ENCODE measurements around the gene LRRTM4. TPM values are rescaled to one million over a fixed set of nuclear protein-coding genes. Genes with fewer than 3 reads are reported as not detected.

The LRRTM4 gene
- total and polyA plus RNA-seq, 2 experiments from 2014 or later = 4.5 to 15.4 TPM

- Mint-ChIP-seq H3K27me3 (ENCODE audit: insufficient read depth, low read depth, poor library complexity) (no peaks in the 10 kb centered on the region), H3K4me1 (peaks cover 4% of the 10 kb centered on the region; the same call in 2 of the 3 replicates), H3K27ac (no peak overlapping the region), H3K4me3 (no peak overlapping the region), H3K9me3 (no peaks in the 10 kb centered on the region), H3K36me3 (ENCODE audit: low read depth) (no peaks in the 10 kb centered on the region)
- H3F3A ChIP-seq (replicated peaks; ENCODE audit: low read depth) = no peaks in the 10 kb centered on the region
- H3K27me3 ChIP-seq (ENCODE audit: insufficient read depth) = no peaks in the 10 kb centered on the region
- no peak overlapping the region for H3K4me3 ChIP-seq
- H3K79me2 ChIP-seq (replicated peaks; ENCODE audit: insufficient read depth) = no peaks in the 10 kb centered on the region
- ATAC-seq (no peak), DNase-seq (ENCODE audit: low spot score) (no peak)
- H4K20me1 ChIP-seq (replicated peaks; ENCODE audit: insufficient read depth) = no peaks in the 10 kb centered on the region
- H3K27ac ChIP-seq (ENCODE audit: low read depth) = no peak overlapping the region
- H3K4me2 ChIP-seq = no peak overlapping the region
- no peaks in the 10 kb centered on the region for H3K4me1 ChIP-seq (ENCODE audit: insufficient read depth)
- no peak for TF ChIP-seq CREB1 (CRISPR knock-in tag; IDR thresholded peaks at IDR 0.05; ENCODE audit: low read depth)
- no peaks in the 10 kb centered on the region for H3K9me2 ChIP-seq (ENCODE audit: insufficient read depth)
- H2AFZ ChIP-seq = no peak overlapping the region
- H3K36me3 ChIP-seq (ENCODE audit: insufficient read depth) = no peaks in the 10 kb centered on the region
Measured at GRCh38 chr2:76851000-76851399, 671.2 kb downstream of the LRRTM4 start.

- H3K4me3 ChIP-seq = no peak overlapping the region
- no peak for DNase-seq (ENCODE audit: low spot score)
- H3K9me2 ChIP-seq (ENCODE audit: insufficient read depth) = no peaks in the 10 kb centered on the region
- no peak overlapping the region for H2AFZ ChIP-seq
- H3K4me3 Mint-ChIP-seq = no peak overlapping the region
- no peak overlapping the region for H3K27ac ChIP-seq (ENCODE audit: low read depth)
- H3K4me2 ChIP-seq = no peak overlapping the region
- H3K4me1 Mint-ChIP-seq = no peaks in the 10 kb centered on the region
- H3K79me2 ChIP-seq (replicated peaks; ENCODE audit: insufficient read depth) = no peaks in the 10 kb centered on the region
- no peaks in the 10 kb centered on the region for H3K27me3 ChIP-seq (ENCODE audit: insufficient read depth)
- ATAC-seq = no peak
- H3K27ac Mint-ChIP-seq = no peak overlapping the region
- H4K20me1 ChIP-seq (replicated peaks; ENCODE audit: insufficient read depth) = no peaks in the 10 kb centered on the region
- no peaks in the 10 kb centered on the region for H3K4me1 ChIP-seq (ENCODE audit: insufficient read depth)
- H3K36me3 Mint-ChIP-seq (ENCODE audit: low read depth) = no peaks in the 10 kb centered on the region
- H3K9me3 Mint-ChIP-seq = no peaks in the 10 kb centered on the region
- no peaks in the 10 kb centered on the region for H3K36me3 ChIP-seq (ENCODE audit: insufficient read depth)
- TF ChIP-seq ZNF114 (CRISPR knock-in tag; IDR thresholded peaks at IDR 0.05) (no peak), STAT1 (IDR thresholded peaks at IDR 0.05; ENCODE audit: unreplicated experiment) (no peak), NANOG (IDR thresholded peaks at IDR 0.05; ENCODE audit: borderline replicate concordance) (no peak), EZH2 (IDR thresholded peaks at IDR 0.05; ENCODE audit: low read depth, unreplicated experiment) (no peak), ZNF331 (CRISPR knock-in tag; IDR thresholded peaks at IDR 0.05; ENCODE audit: low read depth) (no peak), CREB1 (CRISPR knock-in tag; IDR thresholded peaks at IDR 0.05; ENCODE audit: low read depth) (no peak), POLR2AphosphoS5 (IDR thresholded peaks at IDR 0.05; ENCODE audit: low read depth) (no peak), ETS1 (IDR thresholded peaks at IDR 0.05) (no peak), EZH2phosphoT487 (IDR thresholded peaks at IDR 0.05; ENCODE audit: unreplicated experiment) (no peak)
- no peaks in the 10 kb centered on the region for H3K27me3 Mint-ChIP-seq (ENCODE audit: insufficient read depth, low read depth, poor library complexity)
- no peaks in the 10 kb centered on the region for H3F3A ChIP-seq (replicated peaks; ENCODE audit: low read depth)
Measured at GRCh38 chr2:76849086-76849485, 673.1 kb downstream of the LRRTM4 start.

GRCh38 chr2:76839826-76840225, 682.4 kb downstream of the LRRTM4 start:
- H3K79me2 ChIP-seq (replicated peaks; ENCODE audit: insufficient read depth) = no peaks in the 10 kb centered on the region
- Mint-ChIP-seq H3K27ac (no peak overlapping the region), H3K36me3 (ENCODE audit: low read depth) (no peaks in the 10 kb centered on the region), H3K9me3 (no peaks in the 10 kb centered on the region), H3K27me3 (ENCODE audit: insufficient read depth, low read depth, poor library complexity) (peaks cover 2% of the 10 kb centered on the region), H3K4me3 (no peak overlapping the region), H3K4me1 (peaks cover 4% of the 10 kb centered on the region; the same call in 1 of the 3 replicates)
- TF ChIP-seq EZH2 (IDR thresholded peaks at IDR 0.05; ENCODE audit: low read depth, unreplicated experiment) (no peak), EZH2phosphoT487 (IDR thresholded peaks at IDR 0.05; ENCODE audit: unreplicated experiment) (no peak)
- H2AFZ ChIP-seq = no peak overlapping the region
- H3K27me3 ChIP-seq (ENCODE audit: insufficient read depth) = no peaks in the 10 kb centered on the region
- H3K4me1 ChIP-seq (ENCODE audit: insufficient read depth) = no peaks in the 10 kb centered on the region
- no peaks in the 10 kb centered on the region for H3K36me3 ChIP-seq (ENCODE audit: insufficient read depth)
- no peak overlapping the region for H3K4me2 ChIP-seq
- H3F3A ChIP-seq (replicated peaks; ENCODE audit: low read depth) = no peaks in the 10 kb centered on the region
- no peak overlapping the region for H3K4me3 ChIP-seq
- H4K20me1 ChIP-seq (replicated peaks; ENCODE audit: insufficient read depth) = no peaks in the 10 kb centered on the region
- no peak for DNase-seq (ENCODE audit: low spot score)
- no peak for ATAC-seq
- H3K9me2 ChIP-seq (ENCODE audit: insufficient read depth) = no peaks in the 10 kb centered on the region
- H3K27ac ChIP-seq (ENCODE audit: low read depth) = no peak overlapping the region
